GM10248 (cell line): ENCODE data around the gene C1orf52.

Source experiments
- CTCF ChIA-PET: fragments of 300-600 bp; sonication (Branson Sonifier 250); formaldehyde crosslinking; extraction: SDS; loops from one replicate; lab custom pipeline; 2021; ENCODE audit warnings: antibody characterized with exemption; lab: Yijun Ruan, JAX
- POLR2A ChIA-PET: fragments of 350-650 bp; sonication (Branson Sonifier 250); formaldehyde crosslinking; extraction: SDS; loops from one replicate; lab custom pipeline; 2020; ENCODE audit warnings: antibody characterized with exemption; lab: Yijun Ruan, JAX
- DNase-seq: peaks from one replicate; pipeline ENCODE4 v3.0.0; 2012; ENCODE audit errors: extremely low spot score
- TF ChIP-seq, protein P1 (sequence below): IDR thresholded peaks from 2 replicates; pipeline ENCODE4 v1.5.1; 2012; ENCODE audit warnings: mild to moderate bottlenecking, low read depth; ENCODE audit errors: extremely low read depth, missing control alignments, control extremely low read depth

Gene C1orf52

GRCh38 chr1:85300140-85300539 lies 40.7 kb upstream of the C1orf52 start:
- TF ChIP-seq, protein P1, sequence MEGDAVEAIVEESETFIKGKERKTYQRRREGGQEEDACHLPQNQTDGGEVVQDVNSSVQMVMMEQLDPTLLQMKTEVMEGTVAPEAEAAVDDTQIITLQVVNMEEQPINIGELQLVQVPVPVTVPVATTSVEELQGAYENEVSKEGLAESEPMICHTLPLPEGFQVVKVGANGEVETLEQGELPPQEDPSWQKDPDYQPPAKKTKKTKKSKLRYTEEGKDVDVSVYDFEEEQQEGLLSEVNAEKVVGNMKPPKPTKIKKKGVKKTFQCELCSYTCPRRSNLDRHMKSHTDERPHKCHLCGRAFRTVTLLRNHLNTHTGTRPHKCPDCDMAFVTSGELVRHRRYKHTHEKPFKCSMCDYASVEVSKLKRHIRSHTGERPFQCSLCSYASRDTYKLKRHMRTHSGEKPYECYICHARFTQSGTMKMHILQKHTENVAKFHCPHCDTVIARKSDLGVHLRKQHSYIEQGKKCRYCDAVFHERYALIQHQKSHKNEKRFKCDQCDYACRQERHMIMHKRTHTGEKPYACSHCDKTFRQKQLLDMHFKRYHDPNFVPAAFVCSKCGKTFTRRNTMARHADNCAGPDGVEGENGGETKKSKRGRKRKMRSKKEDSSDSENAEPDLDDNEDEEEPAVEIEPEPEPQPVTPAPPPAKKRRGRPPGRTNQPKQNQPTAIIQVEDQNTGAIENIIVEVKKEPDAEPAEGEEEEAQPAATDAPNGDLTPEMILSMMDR, result no peak
- CTCF ChIA-PET, result no interaction called here
- POLR2A ChIA-PET, result no interaction called here
- no peak for DNase-seq

GRCh38 chr1:85297855-85298629 lies 38.6 kb upstream of the C1orf52 start:
- peak; percentile 68 for DNase-seq
- CTCF ChIA-PET, result interaction anchor here (0.7 to 4.2 kb wide), 6 partner anchors 10 to 353 kb away, joined by 3 to 22 read pairs (median 5); partner anchors contain the start of gene BCL10
- POLR2A ChIA-PET, result no interaction called here
- TF ChIP-seq, protein P1, result no peak

GRCh38 chr1:85297538-85297854 lies 38.0 kb upstream of the C1orf52 start:
- POLR2A ChIA-PET, result interaction anchor here (0.8 kb wide), 1 partner anchor 21 kb away, joined by 4 read pairs; the partner anchor contains the start of gene BCL10
- no peak for DNase-seq
- TF ChIP-seq, protein P1, result no peak
- CTCF ChIA-PET, result interaction anchor here (0.7 to 4.2 kb wide), 8 partner anchors 11 to 353 kb away, joined by 3 to 22 read pairs (median 4); partner anchors contain the start of gene BCL10

GRCh38 chr1:85296980-85297379 lies 37.5 kb upstream of the C1orf52 start:
- DNase-seq, result no peak
- POLR2A ChIA-PET, result interaction anchor here (0.8 kb wide), 1 partner anchor 20 kb away, joined by 4 read pairs; the partner anchor contains the start of gene BCL10
- CTCF ChIA-PET, result interaction anchor here (0.7 to 4.2 kb wide), 8 partner anchors 11 to 352 kb away, joined by 3 to 22 read pairs (median 4); partner anchors contain the start of gene BCL10
- TF ChIP-seq, protein P1, result no peak

DNA sequence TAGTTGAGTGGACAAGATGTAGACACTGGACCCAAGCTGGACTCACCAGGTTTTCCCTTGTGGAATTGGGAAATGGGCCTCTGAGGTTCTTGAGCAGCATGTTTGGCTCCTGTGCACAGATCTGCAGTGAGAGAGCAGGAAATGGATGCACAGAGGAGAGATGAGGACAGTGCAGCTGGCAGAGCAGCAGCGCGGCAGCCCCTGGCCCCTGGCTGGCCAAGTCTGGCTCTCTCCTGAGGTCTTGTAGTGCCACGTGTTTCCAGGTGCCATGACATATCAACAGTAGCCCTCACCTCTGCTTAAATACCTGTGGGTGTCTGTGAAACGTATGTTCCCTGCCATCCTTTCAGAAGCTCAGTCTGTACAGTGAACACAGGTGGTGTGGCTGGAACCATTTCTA lies 36.2 kb upstream of the C1orf52 start:
- DNase-seq, result no peak
- CTCF ChIA-PET, result interaction anchor here (1.2 to 4.2 kb wide), 3 partner anchors 13 to 360 kb away, joined by 4 to 22 read pairs (median 5); partner anchors contain the start of gene BCL10
- POLR2A ChIA-PET, result no interaction called here
- TF ChIP-seq, protein P1, result no peak

- DNase-seq, result no peak
- TF ChIP-seq, protein P1, result no peak
- ChIA-PET POLR2A (no interaction called here), CTCF (interaction anchor here (1.5 to 2.2 kb wide), 3 partner anchors 13 to 360 kb away, joined by 4 to 5 read pairs (median 5); partner anchors contain the start of gene C1orf52)
Observed at GRCh38 chr1:85295006-85295431, 35.6 kb upstream of the C1orf52 start.
